ENCODE data around the gene SYNDIG1. TPM values are rescaled to one million over a fixed set of nuclear protein-coding genes. Genes with fewer than 3 reads are reported as not detected.

SYNDIG1 gene
- total and polyA plus RNA-seq, 9 of the 15 experiments (the other 6 are each of a cell fraction or from before 2014, with no cell fraction given): not detected

DNA sequence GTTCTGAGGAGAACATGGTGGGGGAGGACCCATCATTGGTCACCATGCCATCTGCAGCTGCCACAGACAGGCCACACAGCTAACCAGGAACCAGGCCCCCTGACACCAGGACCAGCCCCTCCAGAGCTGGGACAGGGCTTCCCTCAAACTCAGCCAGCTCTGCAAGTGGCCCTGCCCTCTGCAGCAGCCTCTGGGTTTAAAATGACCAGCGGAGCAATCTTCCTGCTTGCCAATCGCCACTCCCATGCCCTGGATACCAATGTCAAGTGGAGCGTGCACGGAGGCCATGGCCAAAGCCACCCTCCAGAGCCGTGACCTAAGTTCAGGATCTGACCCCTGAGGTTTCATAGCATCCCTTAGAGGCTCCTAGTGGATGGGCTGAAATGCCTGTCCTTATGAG lies 199.4 kb downstream of the SYNDIG1 start:
- DNase-seq (ENCODE audit: extremely low read depth in 1 of 4, low spot score in 3 of 4): no peak
- no peak for FAIRE-seq
- no peak for TF ChIP-seq MXI1 (IDR thresholded peaks at IDR 0.05; ENCODE audit: low read depth, low read length)
- no peak for TF ChIP-seq GATAD2A (IDR thresholded peaks at IDR 0.05)
- TF ChIP-seq HCFC1 (IDR thresholded peaks at IDR 0.05; ENCODE audit: low read depth, low read length): no peak
- no peak for TF ChIP-seq EZH2 (IDR thresholded peaks at IDR 0.05; ENCODE audit: borderline replicate concordance, low read depth, low read length)
- no peak for TF ChIP-seq ZC3H8 (IDR thresholded peaks at IDR 0.05)
- TF ChIP-seq TEAD1 (CRISPR knock-in tag; IDR thresholded peaks at IDR 0.05): no peak
- no peak for TF ChIP-seq LEF1 (IDR thresholded peaks at IDR 0.05)
- no peak for TF ChIP-seq CBX5 (IDR thresholded peaks at IDR 0.05; ENCODE audit: borderline replicate concordance, low read depth)
- TF ChIP-seq CEBPG (CRISPR knock-in tag; IDR thresholded peaks at IDR 0.05): no peak
- TF ChIP-seq CEBPG (tag; conservative IDR thresholded peaks at IDR 0.05 in 1 of 2, IDR thresholded peaks at IDR 0.05 in 1 of 2): no peak
- TF ChIP-seq, protein P1, sequence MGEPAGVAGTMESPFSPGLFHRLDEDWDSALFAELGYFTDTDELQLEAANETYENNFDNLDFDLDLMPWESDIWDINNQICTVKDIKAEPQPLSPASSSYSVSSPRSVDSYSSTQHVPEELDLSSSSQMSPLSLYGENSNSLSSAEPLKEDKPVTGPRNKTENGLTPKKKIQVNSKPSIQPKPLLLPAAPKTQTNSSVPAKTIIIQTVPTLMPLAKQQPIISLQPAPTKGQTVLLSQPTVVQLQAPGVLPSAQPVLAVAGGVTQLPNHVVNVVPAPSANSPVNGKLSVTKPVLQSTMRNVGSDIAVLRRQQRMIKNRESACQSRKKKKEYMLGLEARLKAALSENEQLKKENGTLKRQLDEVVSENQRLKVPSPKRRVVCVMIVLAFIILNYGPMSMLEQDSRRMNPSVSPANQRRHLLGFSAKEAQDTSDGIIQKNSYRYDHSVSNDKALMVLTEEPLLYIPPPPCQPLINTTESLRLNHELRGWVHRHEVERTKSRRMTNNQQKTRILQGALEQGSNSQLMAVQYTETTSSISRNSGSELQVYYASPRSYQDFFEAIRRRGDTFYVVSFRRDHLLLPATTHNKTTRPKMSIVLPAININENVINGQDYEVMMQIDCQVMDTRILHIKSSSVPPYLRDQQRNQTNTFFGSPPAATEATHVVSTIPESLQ (CRISPR knock-in tag; IDR thresholded peaks at IDR 0.05): no peak
- in situ Hi-C loops (cut with MboI): no loop called here
- Histone ChIP-seq H3K4me2 (ENCODE audit: insufficient read depth, low read length) (no peak overlapping the region), H3K79me2 (ENCODE audit: control insufficient read depth, insufficient read depth, low read length) (no peaks in the 10 kb centered on the region), H3K9me3 (replicated peaks; ENCODE audit: control insufficient read depth, insufficient read depth, low read depth, low read length) (no peaks in the 10 kb centered on the region), H2AFZ (ENCODE audit: low read depth, low read length) (no peak overlapping the region), H3K4me3 (no peak overlapping the region), H3K27me3 (ENCODE audit: control insufficient read depth in 2 of 2, insufficient read depth in 2 of 2, low read length in 2 of 2) (no peaks in the 10 kb centered on the region; a peak in 1 of 5 replicates), H3K9me1 (ENCODE audit: control insufficient read depth, insufficient read depth, low read length) (no peaks in the 10 kb centered on the region), H4K20me1 (replicated peaks; ENCODE audit: control insufficient read depth, insufficient read depth, low read length) (no peaks in the 10 kb centered on the region), H3K4me1 (replicated peaks in 1 of 2; ENCODE audit: control insufficient read depth in 2 of 2, insufficient read depth in 2 of 2, low read length in 2 of 2) (no peaks in the 10 kb centered on the region), H3K36me3 (ENCODE audit: control insufficient read depth, insufficient read depth, low read length) (no peaks in the 10 kb centered on the region), H3K9ac (ENCODE audit: insufficient read depth in 1 of 2, low read depth in 2 of 2, low read length in 2 of 2) (no peak overlapping the region), H3K27ac (ENCODE audit: extremely low read depth, low read depth, low read length) (no peak overlapping the region)
- BruUV-seq (replicated peaks): no TSS peak
- 0% methylated on average over 3 of the region's 5 CpGs for WGBS (ENCODE audit: insufficient coverage, low coverage, missing lambda C conversion rate)
- no peak for ATAC-seq
- ChIA-PET POLR2A (no interaction called here), CTCF (ENCODE audit: low intra/inter-chr PET ratio) (no interaction called here)
- intact Hi-C loops (cut with micrococcal nuclease): no loop called here
